HG02610 (cell line): Measurements from ENCODE around the gene CRB1.

Experiments
- ATAC-seq: cut with Tn5 transposase; IDR thresholded peaks from one replicate; pipeline ENCODE4 v1.9.1; 2021; ENCODE audit warnings: mild to moderate bottlenecking, moderate library complexity; ENCODE audit not compliant: unreplicated experiment

Gene CRB1

GRCh38 chr1:197342044-197342565 is 74.1 kb downstream of the CRB1 start:
- ATAC-seq: no peak

GRCh38 chr1:197342669-197343068 is 74.6 kb downstream of the CRB1 start:
- no peak for ATAC-seq

GRCh38 chr1:197343663-197344273 is 75.7 kb downstream of the CRB1 start:
- ATAC-seq: no peak

GRCh38 chr1:197351821-197352440 is 83.9 kb downstream of the CRB1 start:
- no peak for ATAC-seq

- no peak for ATAC-seq
Measured at GRCh38 chr1:197355248-197355995, 87.4 kb downstream of the CRB1 start.

- ATAC-seq: peak; percentile 78
Measured at GRCh38 chr1:197356723-197357533, 88.9 kb downstream of the CRB1 start.

GRCh38 chr1:197358959-197359358 is 90.9 kb downstream of the CRB1 start:
- no peak for ATAC-seq

GRCh38 chr1:197360068-197360467 is 92.0 kb downstream of the CRB1 start:
- no peak for ATAC-seq

GRCh38 chr1:197362871-197363270 is 94.8 kb downstream of the CRB1 start:
- peak; percentile 57 for ATAC-seq

- no peak for ATAC-seq
Measured at GRCh38 chr1:197363855-197364254, 95.8 kb downstream of the CRB1 start.

- no peak for ATAC-seq
Measured at GRCh38 chr1:197366996-197367395, 98.9 kb downstream of the CRB1 start.

- no peak for ATAC-seq
Measured at GRCh38 chr1:197367627-197368026, 99.6 kb downstream of the CRB1 start.

- no peak for ATAC-seq
Measured at GRCh38 chr1:197374428-197374827, 106.4 kb downstream of the CRB1 start.

- ATAC-seq: no peak
Measured at GRCh38 chr1:197384471-197384870, 116.4 kb downstream of the CRB1 start.

- no peak for ATAC-seq
Measured at GRCh38 chr1:197388801-197389200, 120.7 kb downstream of the CRB1 start.

GRCh38 chr1:197390856-197391255 is 122.8 kb downstream of the CRB1 start:
- no peak for ATAC-seq

GRCh38 chr1:197391303-197392226 is 123.5 kb downstream of the CRB1 start:
- no peak for ATAC-seq

GRCh38 chr1:197392541-197392940 is 124.5 kb downstream of the CRB1 start:
- ATAC-seq: no peak

- ATAC-seq: no peak
Measured at GRCh38 chr1:197393105-197393504, 125.1 kb downstream of the CRB1 start.

GRCh38 chr1:197393772-197394171 is 125.7 kb downstream of the CRB1 start:
- no peak for ATAC-seq
